SH-SY5Y (cell line): ENCODE results near the gene DNER.

Experiments used
- GATA2 ChIP-seq: IDR thresholded peaks from 2 replicates; pipeline ENCODE4 v1.6.1; 2011; ENCODE audit warnings: mild to moderate bottlenecking, low read depth, low read length
- GATA3 ChIP-seq: IDR thresholded peaks from 2 replicates; pipeline ENCODE4 v1.6.1; 2011; ENCODE audit warnings: low read depth, mild to moderate bottlenecking, low read length, moderate library complexity

DNA sequence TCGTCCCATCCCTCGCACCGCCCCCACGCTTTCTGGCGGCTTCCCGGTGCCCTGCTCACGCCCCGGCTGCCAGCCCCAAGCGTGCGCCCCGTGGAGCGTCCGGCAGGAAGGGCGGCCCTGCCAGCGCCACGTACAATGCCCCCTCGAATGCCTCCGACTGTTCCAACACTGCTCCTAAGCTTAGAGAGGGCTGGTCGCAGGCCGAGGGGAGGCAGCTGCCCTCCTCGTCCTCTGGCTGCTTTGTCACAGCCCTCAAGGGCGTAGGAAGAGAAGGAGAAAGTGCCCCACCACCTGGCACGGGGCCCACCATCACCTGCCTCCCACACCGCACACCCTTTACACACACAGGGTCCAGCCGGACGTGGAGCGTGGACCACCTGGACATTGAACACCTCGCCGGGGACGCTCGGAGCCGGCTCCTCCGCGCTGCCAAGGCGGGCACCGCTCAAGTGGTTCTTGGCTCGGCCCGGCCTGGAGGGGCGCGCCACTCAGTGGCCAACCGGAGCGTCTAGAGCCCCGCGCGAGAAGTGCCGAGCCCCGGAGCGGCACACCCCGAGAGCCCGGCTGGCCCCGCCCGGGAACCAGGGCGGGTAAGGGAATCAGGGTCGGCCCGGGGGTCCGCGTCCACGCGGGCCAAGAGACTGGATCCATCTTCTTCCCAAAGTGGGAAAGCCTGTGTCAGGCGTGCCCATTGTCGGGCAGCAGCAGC, 830 bp downstream of the DNER start:
- TF ChIP-seq GATA3: no peak
- no peak for TF ChIP-seq GATA2
